Heart right ventricle (tissue), 16 donors: ENCODE measurements around the gene CHRNG. TPM values are rescaled to one million over a fixed set of nuclear protein-coding genes. Genes with fewer than 3 reads are reported as not detected.

Experiments
- ATAC-seq, 8 donors: fragments of 200-7000 bp; cut with Tn5 transposase; one replicate each; pipeline ENCODE4 v1.9.1; 2020; ENCODE audit warnings: mild to moderate bottlenecking in 8 of 8, moderate library complexity in 8 of 8, moderate number of reproducible peaks in 1 of 8
- DNase-seq, 2 donors: peaks; one replicate each; pipeline ENCODE4 v3.0.0-alpha.2; 2020
- H3K27ac ChIP-seq, 10 donors: fragments of 200-600 bp; sonication (generic) in 2 of 10; one replicate each; pipeline versions ENCODE4 v1.5.0 to v1.8.0; 2020 to 2022; ENCODE audit warnings: mild to moderate bottlenecking in 3 of 10
- H3K27me3 ChIP-seq, 7 donors: fragments of 200-600 bp; one replicate each; pipeline ENCODE4 v1.8.0; 2021 to 2022; ENCODE audit warnings: mild to moderate bottlenecking in 2 of 7
- H3K36me3 ChIP-seq, 9 donors: fragments of 200-600 bp; sonication (generic) in 1 of 9; one replicate each; pipeline versions ENCODE4 v1.5.0 to v1.8.0; 2020 to 2022; ENCODE audit warnings: mild to moderate bottlenecking in 2 of 9
- H3K4me1 ChIP-seq, 9 donors: fragments of 200-600 bp; sonication (generic) in 1 of 9; one replicate each; pipeline versions ENCODE4 v1.5.0 to v1.8.0; 2020 to 2022; ENCODE audit warnings: mild to moderate bottlenecking in 4 of 9
- H3K4me3 ChIP-seq, 10 donors: fragments of 200-600 bp; sonication (generic) in 2 of 10; one replicate each; pipeline versions ENCODE4 v1.5.0 to v1.8.0; 2020 to 2022; ENCODE audit warnings: mild to moderate bottlenecking in 7 of 10, moderate library complexity in 2 of 10
- H3K9me3 ChIP-seq, 11 donors: fragments of 200-600 bp in 10 of 11; sonication (generic) in 2 of 11; one replicate each; pipeline versions ENCODE4 v1.5.0 to v1.8.0; 2013 to 2022; ENCODE audit warnings: mild to moderate bottlenecking in 2 of 11, control low read depth in 1 of 11, moderate library complexity in 1 of 11
- CTCF ChIP-seq, 9 donors: fragments of 200-600 bp; sonication (generic) in 2 of 9; IDR thresholded peaks; one replicate each; pipeline versions ENCODE4 v1.5.0 to v1.8.0; 2021 to 2022; ENCODE audit warnings: antibody characterized with exemption in 9 of 9, mild to moderate bottlenecking in 5 of 9, moderate library complexity in 1 of 9
- WGBS, 2 donors: extraction: QIAGEN DNeasy Blood & Tissue Kit; methylation state at CpG; one replicate each; pipeline ENCODE4 v1.1.7; 2013; ENCODE audit warnings: inconsistent platforms in 1 of 2; 5-methylcytosine and 5-hydroxymethylcytosine counted together
- intact Hi-C, 10 donors: fragments of 100-400 bp; cut with DNase I; formaldehyde crosslinking; loops; one replicate each; pipeline versions ENCODE4 v1.11.1 to v1.14.2; 2022
- polyA plus RNA-seq, 2 donors: library from polyadenylated mRNA; stranded (reverse); fragments of 200-250 nt; gene quantifications; one replicate each; pipeline ENCODE4 v1.2.3, GENCODE V29; 2013
- total RNA-seq, 10 donors: library from RNA; stranded (reverse); fragmentation: NEBNext Ultra II Directional in 3 of 10; extraction: Animal tissue kit (Norgen Biotek cat#: 25700) in 3 of 10; gene quantifications; one replicate each; pipeline versions ENCODE4 v1.2.1 to v1.2.4, GENCODE V29; 2021 to 2023
- donor health status: Arrhythmogenic right ventricular cardiomyopathy.
- donor health status: ischemic (EF 13 %, LVEDD 7.1; RV severe dilation, severe dysfunction).
- donor health status: healthy with polysubstance abuse.
- donor health status: DM: no; HTN: yes; CAD: no.
- donor health status: DM: no; HTN: no; CAD: no.
- donor health status: ischemic (EF 25% LVEDD 6.9; RV normal size, moderate dysfunction).
- donor health status: ischemic (EF 25% LVEDD 5.7; RV mildly dilated, moderate dysfunction).
- donor health status: healthy.
- donor health status: DM: yes; HTN: yes; CAD: no.
- donor health status: Ischemic cardiomyopathy.
- donor health status: ischemic (EF 35%, LVEDD 5.7; RV mildly dilated, moderate dysfunction).
- donor health status: nonischemic (EF 11% LVEDD 7.7; RV severe dilation, severe dysfunction).
- donor health status: DM: yes; HTN: yes; CAD: no.
- donor health status: PGD.
- donor health status: ischemic (EF 29% LVEDD 5.4; RV normal size, mild dysfunction).
- donor health status: nonischemic (EF 23%, LVEDD 6.1; RV moderate dilation, normal function).

CHRNG gene
- total and polyA plus RNA-seq, 12 donors = not detected

DNA sequence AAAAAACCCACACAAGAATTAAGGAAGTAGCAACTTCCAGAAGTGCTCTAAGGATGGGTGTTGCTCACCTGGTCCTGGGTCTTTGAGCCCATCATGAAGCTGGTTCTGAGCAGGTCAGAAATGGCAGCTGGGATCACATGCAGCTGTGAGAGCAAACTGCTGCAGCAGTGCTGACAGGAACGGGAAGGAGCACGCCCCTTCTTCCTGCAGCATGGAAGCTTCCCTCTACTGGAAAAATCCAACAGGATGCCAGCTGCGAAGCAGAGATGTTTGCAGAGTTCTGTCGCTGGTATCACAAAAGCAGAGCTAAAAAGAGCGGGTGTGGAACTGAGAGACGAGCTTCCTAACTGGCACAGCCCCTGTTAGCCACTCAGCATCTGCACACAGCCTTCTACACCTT lies 44.7 kb downstream of the CHRNG start:
- no peak for TF ChIP-seq CTCF (IDR thresholded peaks at IDR 0.05)
- H3K27ac ChIP-seq = no peak overlapping the region
- peaks cover 0 to 47% (median 10%) of the 10 kb centered on the region in 9 donors for H3K36me3 ChIP-seq
- no peak overlapping the region for H3K4me3 ChIP-seq
- intact Hi-C loops = no loop called here
- 59 to 64% methylated on average over 6 of the region's 6 CpGs for WGBS, 2 donors
- peaks cover 0 to 20% (median 5%) of the 10 kb centered on the region in 9 donors for H3K4me1 ChIP-seq
- peaks cover 0 to 10% (median 0%) of the 10 kb centered on the region in 11 donors for H3K9me3 ChIP-seq
- H3K27me3 ChIP-seq = no peaks in the 10 kb centered on the region
- ATAC-seq (no peak), DNase-seq (no peak)

- no peaks in the 10 kb centered on the region for H3K27me3 ChIP-seq
- DNase-seq = no peak
- peaks cover 0 to 10% (median 0%) of the 10 kb centered on the region in 11 donors for H3K9me3 ChIP-seq
- peaks cover 0 to 20% (median 7%) of the 10 kb centered on the region in 9 donors for H3K4me1 ChIP-seq
- ATAC-seq = no peak
- TF ChIP-seq CTCF (IDR thresholded peaks at IDR 0.05) = no peak
- no peak overlapping the region for H3K4me3 ChIP-seq
- intact Hi-C loops = no loop called here
- H3K27ac ChIP-seq = no peak overlapping the region
- WGBS, 2 donors = 77 to 82% methylated on average over 5 of the region's 5 CpGs
- peaks cover 0 to 28% (median 3%) of the 10 kb centered on the region in 9 donors for H3K36me3 ChIP-seq
Observed at GRCh38 chr2:232586943-232587505, 47.5 kb downstream of the CHRNG start.

GRCh38 chr2:232587512-232587911 lies 48.0 kb downstream of the CHRNG start:
- Histone ChIP-seq H3K4me1 (peaks cover 0 to 21% (median 7%) of the 10 kb centered on the region in 9 donors), H3K9me3 (peaks cover 0 to 10% (median 0%) of the 10 kb centered on the region in 11 donors), H3K36me3 (peaks cover 0 to 23% (median 0%) of the 10 kb centered on the region in 9 donors), H3K27ac (no peak overlapping the region), H3K4me3 (no peak overlapping the region), H3K27me3 (no peaks in the 10 kb centered on the region)
- intact Hi-C loops = no loop called here
- ATAC-seq = peak in 2 of 8 donors; percentile 7 to 9
- no peak for TF ChIP-seq CTCF (IDR thresholded peaks at IDR 0.05)
- WGBS, 2 donors = 76 to 78% methylated on average over 7 of the region's 7 CpGs
- no peak for DNase-seq

- H3K36me3 ChIP-seq = peaks cover 0 to 18% (median 0%) of the 10 kb centered on the region in 9 donors
- no peak for TF ChIP-seq CTCF (IDR thresholded peaks at IDR 0.05)
- H3K4me3 ChIP-seq = no peak overlapping the region
- WGBS, 2 donors = 94 to 96% methylated on average over 8 of the region's 8 CpGs
- H3K9me3 ChIP-seq = peaks cover 0 to 10% (median 0%) of the 10 kb centered on the region in 11 donors
- ATAC-seq (peak in 2 of 8 donors; percentile 7 to 45), DNase-seq (no peak)
- peaks cover 0 to 25% (median 7%) of the 10 kb centered on the region in 9 donors for H3K4me1 ChIP-seq
- intact Hi-C loops = no loop called here
- H3K27ac ChIP-seq = no peak overlapping the region
- H3K27me3 ChIP-seq = no peaks in the 10 kb centered on the region
Observed at GRCh38 chr2:232588031-232588430, 48.5 kb downstream of the CHRNG start.
